HepG2 (cell line): ENCODE results near the gene CASP6. TPM values are rescaled to one million over a fixed set of nuclear protein-coding genes. Genes with fewer than 3 reads are reported as not detected.

Source experiments
- ATAC-seq: fragments of 200-7000 bp; cut with Tn5 transposase; 3 replicates; pipeline ENCODE4 v1.9.1; 2020; ENCODE audit warnings: mild to moderate bottlenecking, moderate library complexity
- BruUV-seq: library from RNA; stranded (reverse); fragments of 400-500 nt; replicated peaks from 2 replicates; lab custom pipeline; 2021; lab: Mats Ljungman, UMichigan
- CTCF ChIA-PET: fragments of 300-600 bp; formaldehyde crosslinking; extraction: SDS; loops from one replicate; lab custom pipeline; 2021; ENCODE audit warnings: low total read pairs, inconsistent platforms, low intra/inter-chr PET ratio; lab: Yijun Ruan, JAX
- POLR2A ChIA-PET: fragments of 350-600 bp; sonication (Branson Sonifier 250); formaldehyde crosslinking; loops from one replicate; lab custom pipeline; 2020; ENCODE audit warnings: antibody characterized with exemption, inconsistent platforms; lab: Yijun Ruan, JAX
- DNase-seq: peaks from one replicate; pipeline ENCODE4 v3.0.0-alpha.2; 2015; ENCODE audit warnings: low spot score
- FAIRE-seq: peaks from 3 replicates; lab custom pipeline; 2011; peaks lifted over from hg19 to GRCh38; lab: Jason Lieb, UNC
- H2AFZ ChIP-seq: one replicate; pipeline ENCODE4 v1.6.1; 2011; ENCODE audit warnings: low read length, inconsistent platforms
- H3K27ac ChIP-seq: fragments of 300-600 bp; 3 replicates; pipeline ENCODE4 v1.8.0; 2011; ENCODE audit warnings: mixed run types, mild to moderate bottlenecking, mixed read lengths, low read length, inconsistent platforms; ENCODE audit not compliant: insufficient read depth; ENCODE audit errors: extremely low read length
- H3K27me3 ChIP-seq, 2 experiments: fragments of 200-600 bp in 1 of 2; 2 replicates in 1 of 2; 3 replicates in 1 of 2; pipeline versions ENCODE4 v1.6.0 to v1.8.0; 2011; ENCODE audit warnings: low read length in 2 of 2, mild to moderate bottlenecking in 2 of 2, moderate library complexity in 2 of 2, inconsistent platforms in 1 of 2; ENCODE audit not compliant: insufficient read depth in 2 of 2, control insufficient read depth in 1 of 2
- H3K36me3 ChIP-seq, 2 experiments: fragments of 200-600 bp in 1 of 2; replicated peaks in 1 of 2; 2 replicates in 1 of 2; 3 replicates in 1 of 2; pipeline versions ENCODE4 v1.5.1 to v1.8.0; 2011; ENCODE audit warnings: low read length in 2 of 2, inconsistent platforms in 1 of 2; ENCODE audit not compliant: insufficient read depth in 2 of 2, control insufficient read depth in 1 of 2
- H3K4me1 ChIP-seq: 2 replicates; pipeline ENCODE4 v1.5.1; 2012; ENCODE audit warnings: low read length, inconsistent platforms; ENCODE audit not compliant: insufficient read depth
- H3K4me2 ChIP-seq: 2 replicates; pipeline ENCODE4 v1.6.0; 2011; ENCODE audit warnings: low read depth, low read length, inconsistent platforms
- H3K4me3 ChIP-seq, 3 experiments: fragments of 200-600 bp in 1 of 3; sonication (generic), shearing (Covaris generic) in 1 of 3; replicated peaks in 1 of 3; 2 replicates each; pipeline ENCODE4 v1.5.1; 2011 to 2016; ENCODE audit warnings: low read length in 3 of 3, inconsistent platforms in 2 of 3, low read depth in 2 of 3, mild to moderate bottlenecking in 2 of 3, control low read depth in 1 of 3, mixed read lengths in 1 of 3; ENCODE audit not compliant: insufficient read depth in 1 of 3
- H3K79me2 ChIP-seq: one replicate; pipeline ENCODE4 v1.6.1; 2011; ENCODE audit warnings: low read length, inconsistent platforms; ENCODE audit not compliant: insufficient read depth
- H3K9ac ChIP-seq: 2 replicates; pipeline ENCODE4 v1.6.0; 2011; ENCODE audit warnings: mild to moderate bottlenecking, low read depth, low read length, inconsistent platforms; ENCODE audit not compliant: insufficient read depth
- H3K9me3 ChIP-seq: 2 replicates; pipeline ENCODE4 v1.5.1; 2012; ENCODE audit warnings: mild to moderate bottlenecking, low read length
- H4K20me1 ChIP-seq: 2 replicates; pipeline ENCODE4 v1.6.0; 2011; ENCODE audit warnings: inconsistent platforms, mild to moderate bottlenecking, low read length, moderate library complexity; ENCODE audit not compliant: insufficient read depth
- BRCA1 ChIP-seq: sonication (generic); formaldehyde crosslinking; IDR thresholded peaks from 2 replicates; pipeline ENCODE4 v1.4.0; 2020; ENCODE audit warnings: missing genetic modification reagents
- CC2D1A ChIP-seq: sonication (generic); formaldehyde crosslinking; IDR thresholded peaks from 2 replicates; pipeline ENCODE4 v1.8.1; 2023; ENCODE audit warnings: mild to moderate bottlenecking, missing genetic modification reagents
- FLYWCH1 ChIP-seq: sonication (generic); formaldehyde crosslinking; IDR thresholded peaks from 2 replicates; pipeline ENCODE4 v1.8.1; 2023; ENCODE audit warnings: mild to moderate bottlenecking, missing genetic modification reagents
- HDAC2 ChIP-seq: sonication (generic); formaldehyde crosslinking; IDR thresholded peaks from 2 replicates; pipeline ENCODE4 v1.4.0; 2020; ENCODE audit warnings: missing genetic modification reagents
- HIVEP1 ChIP-seq: sonication (generic); formaldehyde crosslinking; IDR thresholded peaks from 2 replicates; pipeline ENCODE4 v1.4.0; 2020; ENCODE audit warnings: mild to moderate bottlenecking, missing genetic modification reagents
- IRX3 ChIP-seq: sonication (generic); formaldehyde crosslinking; IDR thresholded peaks from 2 replicates; pipeline ENCODE4 v1.8.1; 2023; ENCODE audit warnings: mild to moderate bottlenecking, low read depth, missing genetic modification reagents, borderline replicate concordance
- PHF21A ChIP-seq: sonication (generic); formaldehyde crosslinking; IDR thresholded peaks from 2 replicates; pipeline ENCODE4 v1.5.0; 2020; ENCODE audit warnings: mild to moderate bottlenecking, missing genetic modification reagents
- RELA ChIP-seq: sonication (generic); formaldehyde crosslinking; IDR thresholded peaks from 2 replicates; pipeline ENCODE4 v1.4.0; 2020; ENCODE audit warnings: missing genetic modification reagents
- ZMAT3 ChIP-seq: sonication (generic); formaldehyde crosslinking; conservative IDR thresholded peaks from 2 replicates; pipeline ENCODE4 v1.7.0; 2021; ENCODE audit warnings: missing genetic modification reagents
- ZNF235 ChIP-seq: sonication (generic); formaldehyde crosslinking; IDR thresholded peaks from 2 replicates; pipeline ENCODE4 v1.8.1; 2023; ENCODE audit warnings: mild to moderate bottlenecking, missing genetic modification reagents, borderline replicate concordance
- ZNF253 ChIP-seq: sonication (generic); formaldehyde crosslinking; IDR thresholded peaks from 2 replicates; pipeline ENCODE4 v1.8.0; 2022; ENCODE audit warnings: mild to moderate bottlenecking, missing genetic modification reagents, borderline replicate concordance
- ZSCAN31 ChIP-seq: sonication (generic); formaldehyde crosslinking; IDR thresholded peaks from 2 replicates; pipeline ENCODE4 v1.5.0; 2020; ENCODE audit warnings: low read depth, mild to moderate bottlenecking, missing genetic modification reagents
- WGBS: methylation state at CpG from one replicate; pipeline ENCODE4 v1.1.6; 2017; ENCODE audit warnings: low lambda C conversion rate; 5-methylcytosine and 5-hydroxymethylcytosine counted together
- in situ Hi-C: cut with HindIII; loops from 2 replicates; pipeline ENCODE4 v1.10.0; 2017; ENCODE audit warnings: low pct_unique_long_range_greater_than_20kb; ENCODE audit not compliant: extremely low pct_ligation_motif_present
- intact Hi-C: fragments of 100-400 bp; cut with micrococcal nuclease; formaldehyde crosslinking; loops from one replicate; pipeline ENCODE4 v1.10.0; 2022; ENCODE audit not compliant: unreplicated experiment
- polyA plus RNA-seq, 8 experiments: library from polyadenylated mRNA; depleted of rRNA in 3 of 8; stranded (reverse) in 7 of 8; unstranded in 1 of 8; fragments of >200 nt; fragmentation: Illumina TruSeq in 4 of 8; extraction: Trizol in 4 of 8; gene quantifications; 2 replicates each; pipeline versions ENCODE4 v1.2.1 to v1.2.3, GENCODE V29; 2011 to 2016; ENCODE audit warnings: low read depth in 4 of 8, missing spikeins in 1 of 8, mixed read lengths in 1 of 8; ENCODE audit not compliant: insufficient read depth in 1 of 8
- total RNA-seq, 5 experiments: library from RNA; depleted of rRNA; stranded (reverse); fragments of >200 nt; fragmentation: Illumina TruSeq; extraction: Trizol; gene quantifications; 2 replicates each; pipeline ENCODE4 v1.2.3, GENCODE V29; 2016; ENCODE audit warnings: low read depth in 1 of 5
- TF ChIP-seq, protein P1 (sequence below): IDR thresholded peaks from 2 replicates; pipeline ENCODE4 v1.6.1; 2018; ENCODE audit warnings: missing genetic modification reagents, mild to moderate bottlenecking, missing compliant biosample characterization
- TF ChIP-seq, protein P2 (sequence below): sonication (generic); formaldehyde crosslinking; IDR thresholded peaks from 2 replicates; pipeline ENCODE4 v1.5.0; 2020; ENCODE audit warnings: mild to moderate bottlenecking, low read depth, missing genetic modification reagents, borderline replicate concordance
- TF ChIP-seq, protein P3 (sequence below): sonication (generic); formaldehyde crosslinking; IDR thresholded peaks from 2 replicates; pipeline ENCODE4 v1.5.0; 2020; ENCODE audit warnings: mild to moderate bottlenecking, missing genetic modification reagents
- TF ChIP-seq, protein P4 (sequence below): IDR thresholded peaks from 2 replicates; pipeline ENCODE4 v1.6.1; 2018; ENCODE audit warnings: missing genetic modification reagents

The CASP6 gene
- total and polyA plus RNA-seq, 2 of the 13 experiments (the other 11 are each of a cell fraction or from before 2014, with no cell fraction given): 19.7 to 34.6 TPM

DNA sequence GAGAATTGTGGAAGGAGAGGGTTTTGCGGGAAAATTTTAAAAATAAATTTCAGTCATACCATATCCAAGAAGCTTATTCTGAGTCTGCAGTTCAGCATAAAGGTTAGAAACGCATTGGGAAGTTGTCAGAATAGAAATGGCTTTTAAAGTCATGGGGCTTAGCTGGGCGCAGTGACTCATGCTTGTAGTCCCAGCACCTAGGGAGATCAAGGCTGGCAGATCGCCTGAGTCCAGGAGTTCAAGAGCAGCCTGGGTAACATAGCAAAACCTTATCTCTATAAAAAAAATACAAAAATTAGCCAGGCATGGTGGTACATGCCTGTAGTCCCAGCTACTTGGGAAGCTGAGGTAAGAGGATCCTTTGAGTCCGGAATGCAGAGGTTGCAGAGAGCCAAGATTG, 30.5 kb upstream of the CASP6 start:
- no peaks in the 10 kb centered on the region; a peak in 1 of 5 replicates for H3K36me3 ChIP-seq
- no TSS peak for BruUV-seq
- no peaks in the 10 kb centered on the region; a peak in 2 of 5 replicates for H3K27me3 ChIP-seq
- POLR2A ChIA-PET: no interaction called here
- FAIRE-seq (no peak), ATAC-seq (no peak), DNase-seq (no peak)
- intact Hi-C loops (no loop called here), in situ Hi-C loops (no loop called here)
- H3K4me1 ChIP-seq: no peaks in the 10 kb centered on the region
- no peaks in the 10 kb centered on the region for H4K20me1 ChIP-seq
- no peak overlapping the region for H3K27ac ChIP-seq
- H3K4me2 ChIP-seq: no peak overlapping the region
- 98% methylated on average over 5 of the region's 5 CpGs for WGBS
- H2AFZ ChIP-seq: no peak overlapping the region
- H3K9me3 ChIP-seq: no peaks in the 10 kb centered on the region
- H3K4me3 ChIP-seq: no peak overlapping the region
- CTCF ChIA-PET: no interaction called here
- no peaks in the 10 kb centered on the region for H3K79me2 ChIP-seq
- H3K9ac ChIP-seq: no peak overlapping the region
- TF ChIP-seq, protein P1, sequence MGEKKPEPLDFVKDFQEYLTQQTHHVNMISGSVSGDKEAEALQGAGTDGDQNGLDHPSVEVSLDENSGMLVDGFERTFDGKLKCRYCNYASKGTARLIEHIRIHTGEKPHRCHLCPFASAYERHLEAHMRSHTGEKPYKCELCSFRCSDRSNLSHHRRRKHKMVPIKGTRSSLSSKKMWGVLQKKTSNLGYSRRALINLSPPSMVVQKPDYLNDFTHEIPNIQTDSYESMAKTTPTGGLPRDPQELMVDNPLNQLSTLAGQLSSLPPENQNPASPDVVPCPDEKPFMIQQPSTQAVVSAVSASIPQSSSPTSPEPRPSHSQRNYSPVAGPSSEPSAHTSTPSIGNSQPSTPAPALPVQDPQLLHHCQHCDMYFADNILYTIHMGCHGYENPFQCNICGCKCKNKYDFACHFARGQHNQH (CRISPR knock-in tag): no peak
- TF ChIP-seq FLYWCH1 (CRISPR knock-in tag) (no peak), ZMAT3 (CRISPR knock-in tag) (no peak), HIVEP1 (CRISPR knock-in tag) (no peak), IRX3 (CRISPR knock-in tag) (no peak), RELA (CRISPR knock-in tag) (no peak), ZSCAN31 (CRISPR knock-in tag) (no peak), BRCA1 (CRISPR knock-in tag) (no peak), CC2D1A (CRISPR knock-in tag) (no peak), HDAC2 (CRISPR knock-in tag) (no peak), ZNF253 (CRISPR knock-in tag) (no peak), PHF21A (no peak), ZNF235 (CRISPR knock-in tag) (no peak)
- TF ChIP-seq, protein P2, sequence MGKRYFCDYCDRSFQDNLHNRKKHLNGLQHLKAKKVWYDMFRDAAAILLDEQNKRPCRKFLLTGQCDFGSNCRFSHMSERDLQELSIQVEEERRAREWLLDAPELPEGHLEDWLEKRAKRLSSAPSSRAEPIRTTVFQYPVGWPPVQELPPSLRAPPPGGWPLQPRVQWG: no peak
- TF ChIP-seq, protein P3, sequence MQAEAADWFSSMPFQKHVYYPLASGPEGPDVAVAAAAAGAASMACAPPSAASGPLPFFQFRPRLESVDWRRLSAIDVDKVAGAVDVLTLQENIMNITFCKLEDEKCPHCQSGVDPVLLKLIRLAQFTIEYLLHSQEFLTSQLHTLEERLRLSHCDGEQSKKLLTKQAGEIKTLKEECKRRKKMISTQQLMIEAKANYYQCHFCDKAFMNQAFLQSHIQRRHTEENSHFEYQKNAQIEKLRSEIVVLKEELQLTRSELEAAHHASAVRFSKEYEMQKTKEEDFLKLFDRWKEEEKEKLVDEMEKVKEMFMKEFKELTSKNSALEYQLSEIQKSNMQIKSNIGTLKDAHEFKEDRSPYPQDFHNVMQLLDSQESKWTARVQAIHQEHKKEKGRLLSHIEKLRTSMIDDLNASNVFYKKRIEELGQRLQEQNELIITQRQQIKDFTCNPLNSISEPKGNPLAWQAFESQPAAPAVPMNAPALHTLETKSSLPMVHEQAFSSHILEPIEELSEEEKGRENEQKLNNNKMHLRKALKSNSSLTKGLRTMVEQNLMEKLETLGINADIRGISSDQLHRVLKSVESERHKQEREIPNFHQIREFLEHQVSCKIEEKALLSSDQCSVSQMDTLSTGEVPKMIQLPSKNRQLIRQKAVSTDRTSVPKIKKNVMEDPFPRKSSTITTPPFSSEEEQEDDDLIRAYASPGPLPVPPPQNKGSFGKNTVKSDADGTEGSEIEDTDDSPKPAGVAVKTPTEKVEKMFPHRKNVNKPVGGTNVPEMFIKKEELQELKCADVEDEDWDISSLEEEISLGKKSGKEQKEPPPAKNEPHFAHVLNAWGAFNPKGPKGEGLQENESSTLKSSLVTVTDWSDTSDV (CRISPR knock-in tag): no peak
- TF ChIP-seq, protein P4, sequence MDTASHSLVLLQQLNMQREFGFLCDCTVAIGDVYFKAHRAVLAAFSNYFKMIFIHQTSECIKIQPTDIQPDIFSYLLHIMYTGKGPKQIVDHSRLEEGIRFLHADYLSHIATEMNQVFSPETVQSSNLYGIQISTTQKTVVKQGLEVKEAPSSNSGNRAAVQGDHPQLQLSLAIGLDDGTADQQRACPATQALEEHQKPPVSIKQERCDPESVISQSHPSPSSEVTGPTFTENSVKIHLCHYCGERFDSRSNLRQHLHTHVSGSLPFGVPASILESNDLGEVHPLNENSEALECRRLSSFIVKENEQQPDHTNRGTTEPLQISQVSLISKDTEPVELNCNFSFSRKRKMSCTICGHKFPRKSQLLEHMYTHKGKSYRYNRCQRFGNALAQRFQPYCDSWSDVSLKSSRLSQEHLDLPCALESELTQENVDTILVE (CRISPR knock-in tag): no peak
